K562 (cell line): ENCODE results near the gene TFF1. TPM values are rescaled to one million over a fixed set of nuclear protein-coding genes. Genes with fewer than 3 reads are reported as not detected.

Experiments
- ATAC-seq: fragments of 200-7000 bp; cut with Tn5 transposase; 3 replicates; pipeline ENCODE4 v1.9.1; 2020; ENCODE audit warnings: moderate library complexity
- BruUV-seq: library from RNA; stranded (reverse); fragments of 400-500 nt; replicated peaks from 2 replicates; lab custom pipeline; 2021; lab: Mats Ljungman, UMichigan
- CTCF ChIA-PET: fragments of 300-600 bp; formaldehyde crosslinking; extraction: SDS; loops from one replicate; lab custom pipeline; 2021; ENCODE audit warnings: low intra/inter-chr PET ratio; lab: Yijun Ruan, JAX
- POLR2A ChIA-PET: fragments of 300-600, 350-650 bp; sonication (Branson Sonifier 250); formaldehyde crosslinking; extraction: SDS; loops from one replicate; lab custom pipeline; 2021; ENCODE audit warnings: antibody characterized with exemption, inconsistent platforms; lab: Yijun Ruan, JAX
- DNase-seq, 4 experiments: peaks; one replicate each; pipeline versions ENCODE4 v3.0.0 to v3.0.0-alpha.2; 2011 to 2018; ENCODE audit warnings: low spot score in 3 of 4, mixed read lengths in 3 of 4; ENCODE audit errors: extremely low read depth in 1 of 4
- FAIRE-seq: peaks from 2 replicates; lab custom pipeline; 2011; peaks lifted over from hg19 to GRCh38; lab: Jason Lieb, UNC
- H2AFZ ChIP-seq: 2 replicates; pipeline ENCODE4 v1.6.0; 2011; ENCODE audit warnings: low read depth, low read length, control low read depth, inconsistent platforms
- H3K27ac ChIP-seq: fragments of 200-600 bp; 3 replicates; pipeline ENCODE4 v1.8.0; 2011; ENCODE audit warnings: low read depth, mild to moderate bottlenecking, control low read depth, inconsistent platforms, low read length, moderate library complexity, mixed read lengths; ENCODE audit errors: extremely low read depth
- H3K27me3 ChIP-seq, 2 experiments: fragments of 300-600 bp in 1 of 2; 2 replicates in 1 of 2; 3 replicates in 1 of 2; pipeline versions ENCODE4 v1.6.0 to v1.8.0; 2011; ENCODE audit warnings: inconsistent platforms in 2 of 2, low read length in 2 of 2, mild to moderate bottlenecking in 1 of 2, mixed read lengths in 1 of 2, moderate library complexity in 1 of 2; ENCODE audit not compliant: control insufficient read depth in 2 of 2, insufficient read depth in 2 of 2
- H3K36me3 ChIP-seq: fragments of 300-600 bp; 3 replicates; pipeline ENCODE4 v1.8.0; 2011; ENCODE audit warnings: mild to moderate bottlenecking, low read length, inconsistent platforms; ENCODE audit not compliant: control insufficient read depth, insufficient read depth
- H3K4me1 ChIP-seq, 2 experiments: fragments of 200-600 bp in 1 of 2; replicated peaks in 1 of 2; 2 replicates in 1 of 2; 3 replicates in 1 of 2; pipeline versions ENCODE4 v1.5.1 to v1.8.0; 2011; ENCODE audit warnings: inconsistent platforms in 2 of 2, low read length in 2 of 2, mild to moderate bottlenecking in 1 of 2, mixed read lengths in 1 of 2, moderate library complexity in 1 of 2; ENCODE audit not compliant: control insufficient read depth in 2 of 2, insufficient read depth in 2 of 2
- H3K4me2 ChIP-seq: 2 replicates; pipeline ENCODE4 v1.6.1; 2011; ENCODE audit warnings: low read length, control low read depth, inconsistent platforms, mixed read lengths; ENCODE audit not compliant: insufficient read depth
- H3K4me3 ChIP-seq: fragments of 200-600 bp; sonication (generic), shearing (Covaris generic); 2 replicates; pipeline ENCODE4 v1.5.1; 2016; ENCODE audit warnings: control low read depth, inconsistent platforms
- H3K79me2 ChIP-seq: fragments of 200-600 bp; 3 replicates; pipeline ENCODE4 v1.8.0; 2011; ENCODE audit warnings: low read length, inconsistent platforms; ENCODE audit not compliant: control insufficient read depth, insufficient read depth
- H3K9ac ChIP-seq, 2 experiments: 2 replicates each; pipeline versions ENCODE4 v1.6.0 to v1.6.1; 2011; ENCODE audit warnings: low read depth in 2 of 2, low read length in 2 of 2, control low read depth in 1 of 2, inconsistent platforms in 1 of 2, mild to moderate bottlenecking in 1 of 2, mixed read lengths in 1 of 2; ENCODE audit not compliant: insufficient read depth in 1 of 2
- H3K9me1 ChIP-seq: one replicate; pipeline ENCODE4 v1.6.0; 2011; ENCODE audit warnings: inconsistent platforms, mild to moderate bottlenecking, low read length, moderate library complexity; ENCODE audit not compliant: control insufficient read depth, insufficient read depth
- H3K9me3 ChIP-seq: replicated peaks from 2 replicates; pipeline ENCODE4 v1.5.1; 2011; ENCODE audit warnings: low read depth, low read length, inconsistent platforms; ENCODE audit not compliant: control insufficient read depth, insufficient read depth
- H4K20me1 ChIP-seq: replicated peaks from 2 replicates; pipeline ENCODE4 v1.6.1; 2011; ENCODE audit warnings: low read length, inconsistent platforms, mixed read lengths; ENCODE audit not compliant: control insufficient read depth, insufficient read depth
- KDM1A ChIP-seq, 2 experiments: fragments of 450-650 bp; IDR thresholded peaks; 2 replicates each; pipeline ENCODE4 v1.6.1; 2016; ENCODE audit warnings: mild to moderate bottlenecking in 2 of 2
- MAFF ChIP-seq: IDR thresholded peaks from 2 replicates; pipeline ENCODE4 v1.6.1; 2012; ENCODE audit warnings: low read length, improper control_type of control experiment
- MIER1 ChIP-seq: fragments of 450-650 bp; IDR thresholded peaks from 2 replicates; pipeline ENCODE4 v1.6.1; 2016; ENCODE audit warnings: antibody characterized with exemption, mild to moderate bottlenecking, low read depth
- MTA3 ChIP-seq: fragments of 450-650 bp; formaldehyde crosslinking; IDR thresholded peaks from 2 replicates; pipeline ENCODE4 v1.6.1; 2017; ENCODE audit warnings: mild to moderate bottlenecking, borderline replicate concordance
- NCOA2 ChIP-seq, 2 experiments: fragments of 450-650 bp; IDR thresholded peaks; 2 replicates each; pipeline ENCODE4 v1.6.1; 2018; ENCODE audit warnings: mild to moderate bottlenecking in 2 of 2, moderate library complexity in 1 of 2; ENCODE audit not compliant: partially characterized antibody in 2 of 2
- NFYB ChIP-seq: IDR thresholded peaks from 2 replicates; pipeline ENCODE4 v1.6.1; 2011; ENCODE audit warnings: mild to moderate bottlenecking, moderate library complexity; ENCODE audit not compliant: insufficient read length; ENCODE audit errors: extremely low read depth
- RBBP5 ChIP-seq: fragments of 200-600 bp; sonication (generic); IDR thresholded peaks from 2 replicates; pipeline ENCODE4 v1.6.1; 2012; ENCODE audit warnings: borderline replicate concordance, mild to moderate bottlenecking, low read length, control low read depth, inconsistent platforms; ENCODE audit not compliant: insufficient read depth, poor library complexity, severe bottlenecking
- ZNF232 ChIP-seq: sonication (generic); formaldehyde crosslinking; IDR thresholded peaks from 2 replicates; pipeline ENCODE4 v1.8.0; 2022; ENCODE audit warnings: mild to moderate bottlenecking, missing genetic modification reagents
- WGBS: fragments of 100-300 bp; shearing (Covaris generic); methylation state at CpG from one replicate; pipeline ENCODE4 v1.1.6; 2016; ENCODE audit warnings: low coverage, mixed read lengths; ENCODE audit not compliant: insufficient coverage; ENCODE audit errors: missing lambda C conversion rate; 5-methylcytosine and 5-hydroxymethylcytosine counted together
- in situ Hi-C: fragments of 300-500 bp; cut with MboI; formaldehyde crosslinking; loops from 4 replicates; pipeline ENCODE4 v1.15.0; 2018; ENCODE audit warnings: inconsistent platforms, mixed read lengths
- intact Hi-C: fragments of 100-400 bp; cut with micrococcal nuclease; formaldehyde crosslinking; loops from 2 replicates; pipeline ENCODE4 v1.14.2; 2022
- polyA plus RNA-seq, 8 experiments: library from polyadenylated mRNA; depleted of rRNA in 4 of 8; stranded (reverse) in 5 of 8; unstranded in 3 of 8; fragments of >200 nt; fragmentation: Nextera tagmentation in 2 of 8; fragmentation: Illumina TruSeq in 1 of 8; extraction: Ambion mirVana in 2 of 8; extraction: Trizol in 1 of 8; gene quantifications; 2 replicates each; pipeline versions ENCODE4 v1.2.1 to v1.2.3, GENCODE V29; 2011 to 2014; ENCODE audit warnings: inconsistent platforms in 1 of 8, missing spikeins in 1 of 8
- total RNA-seq, 7 experiments: library from RNA; depleted of rRNA in 6 of 7; stranded (reverse); fragments of >200 nt in 6 of 7; fragmentation: Illumina TruSeq in 2 of 7; extraction: Trizol in 2 of 7; gene quantifications; 2 replicates each; pipeline versions ENCODE4 v1.2.1 to v1.2.3, GENCODE V29; 2011 to 2021; ENCODE audit warnings: low replicate concordance in 1 of 7
- TF ChIP-seq, protein P1 (sequence below): sonication (generic); formaldehyde crosslinking; IDR thresholded peaks from 2 replicates; pipeline ENCODE4 v1.8.1; 2023; ENCODE audit warnings: missing genetic modification reagents, mild to moderate bottlenecking, borderline replicate concordance
- TF ChIP-seq, protein P2 (sequence below): IDR thresholded peaks from 3 replicates; pipeline ENCODE4 v1.6.1; 2011; ENCODE audit warnings: borderline replicate concordance, mild to moderate bottlenecking; ENCODE audit not compliant: insufficient read length, insufficient read depth

Gene TFF1
- total and polyA plus RNA-seq, 9 of the 15 experiments (the other 6 are each of a cell fraction or from before 2014, with no cell fraction given): 0.31 TPM; not detected in 8

DNA sequence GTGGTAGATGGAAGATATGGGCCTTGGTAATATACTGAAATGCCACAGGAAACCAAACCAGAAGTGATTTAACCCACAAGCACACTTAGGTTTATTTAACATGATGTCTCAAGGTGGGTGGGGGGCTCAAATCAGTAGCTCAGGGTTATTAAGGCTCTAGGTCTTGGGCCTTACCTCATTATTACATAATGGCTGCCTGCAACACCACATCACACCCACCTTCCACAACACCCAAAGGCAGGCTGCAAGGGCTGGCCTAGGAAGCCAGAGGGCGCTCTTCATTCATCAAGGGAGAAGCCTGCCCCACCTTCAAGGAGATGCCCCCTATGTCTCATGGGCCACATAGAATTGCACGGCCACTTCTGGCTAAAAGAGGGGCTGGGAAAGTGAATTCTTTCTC lies 6.0 kb downstream of the TFF1 start (continued):
- TF ChIP-seq MIER1 (no peak), NCOA2 (IDR thresholded peaks at IDR 0.05; ENCODE audit: partially characterized antibody in 2 of 2) (no peak), RBBP5 (no peak), KDM1A (IDR thresholded peaks at IDR 0.05) (peak; percentile 55 to 66; a peak in 3 of 4 replicates), MTA3 (no peak)

GRCh38 chr21:42358937-42359336 lies 7.4 kb downstream of the TFF1 start:
- DNase-seq (peak in 2 of 4 experiments; percentile 50 to 73), ATAC-seq (peak; percentile 74), FAIRE-seq (peak; percentile 69)
- 0 out of 2 replicates have a peak, but pooled peaks cover 2% of the 10 kb centered on the region for H3K9me3 ChIP-seq
- peaks cover 18 to 60% of the 10 kb centered on the region in 2 experiments for H3K27me3 ChIP-seq
- no peaks in the 10 kb centered on the region; a peak in 1 of 5 replicates for H3K4me1 ChIP-seq
- no peak overlapping the region for H3K9ac ChIP-seq
- no peak overlapping the region for H3K4me2 ChIP-seq
- BruUV-seq: no TSS peak
- no peaks in the 10 kb centered on the region for H3K9me1 ChIP-seq
- no peaks in the 10 kb centered on the region for H3K79me2 ChIP-seq
- no peaks in the 10 kb centered on the region for H3K36me3 ChIP-seq
- ChIA-PET CTCF (no interaction called here), POLR2A (interaction anchor here (0.5 to 1.2 kb wide), 4 partner anchors 9 to 219 kb away, joined by 3 to 4 read pairs (median 4); no protein-coding TSS in a partner anchor)
- H2AFZ ChIP-seq: no peak overlapping the region
- 5% methylated on average over 13 of the region's 13 CpGs for WGBS
- H4K20me1 ChIP-seq: no peaks in the 10 kb centered on the region
- intact Hi-C loops (no loop called here), in situ Hi-C loops (no loop called here)
- no peak overlapping the region for H3K4me3 ChIP-seq
- no peak overlapping the region for H3K27ac ChIP-seq
- TF ChIP-seq, protein P1, sequence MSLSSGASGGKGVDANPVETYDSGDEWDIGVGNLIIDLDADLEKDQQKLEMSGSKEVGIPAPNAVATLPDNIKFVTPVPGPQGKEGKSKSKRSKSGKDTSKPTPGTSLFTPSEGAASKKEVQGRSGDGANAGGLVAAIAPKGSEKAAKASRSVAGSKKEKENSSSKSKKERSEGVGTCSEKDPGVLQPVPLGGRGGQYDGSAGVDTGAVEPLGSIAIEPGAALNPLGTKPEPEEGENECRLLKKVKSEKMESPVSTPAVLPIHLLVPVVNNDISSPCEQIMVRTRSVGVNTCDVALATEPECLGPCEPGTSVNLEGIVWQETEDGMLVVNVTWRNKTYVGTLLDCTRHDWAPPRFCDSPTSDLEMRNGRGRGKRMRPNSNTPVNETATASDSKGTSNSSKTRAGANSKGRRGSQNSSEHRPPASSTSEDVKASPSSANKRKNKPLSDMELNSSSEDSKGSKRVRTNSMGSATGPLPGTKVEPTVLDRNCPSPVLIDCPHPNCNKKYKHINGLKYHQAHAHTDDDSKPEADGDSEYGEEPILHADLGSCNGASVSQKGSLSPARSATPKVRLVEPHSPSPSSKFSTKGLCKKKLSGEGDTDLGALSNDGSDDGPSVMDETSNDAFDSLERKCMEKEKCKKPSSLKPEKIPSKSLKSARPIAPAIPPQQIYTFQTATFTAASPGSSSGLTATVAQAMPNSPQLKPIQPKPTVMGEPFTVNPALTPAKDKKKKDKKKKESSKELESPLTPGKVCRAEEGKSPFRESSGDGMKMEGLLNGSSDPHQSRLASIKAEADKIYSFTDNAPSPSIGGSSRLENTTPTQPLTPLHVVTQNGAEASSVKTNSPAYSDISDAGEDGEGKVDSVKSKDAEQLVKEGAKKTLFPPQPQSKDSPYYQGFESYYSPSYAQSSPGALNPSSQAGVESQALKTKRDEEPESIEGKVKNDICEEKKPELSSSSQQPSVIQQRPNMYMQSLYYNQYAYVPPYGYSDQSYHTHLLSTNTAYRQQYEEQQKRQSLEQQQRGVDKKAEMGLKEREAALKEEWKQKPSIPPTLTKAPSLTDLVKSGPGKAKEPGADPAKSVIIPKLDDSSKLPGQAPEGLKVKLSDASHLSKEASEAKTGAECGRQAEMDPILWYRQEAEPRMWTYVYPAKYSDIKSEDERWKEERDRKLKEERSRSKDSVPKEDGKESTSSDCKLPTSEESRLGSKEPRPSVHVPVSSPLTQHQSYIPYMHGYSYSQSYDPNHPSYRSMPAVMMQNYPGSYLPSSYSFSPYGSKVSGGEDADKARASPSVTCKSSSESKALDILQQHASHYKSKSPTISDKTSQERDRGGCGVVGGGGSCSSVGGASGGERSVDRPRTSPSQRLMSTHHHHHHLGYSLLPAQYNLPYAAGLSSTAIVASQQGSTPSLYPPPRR (CRISPR knock-in tag): no peak
- no peak for TF ChIP-seq ZNF232 (CRISPR knock-in tag)
- peak; percentile 18 for TF ChIP-seq NFYB
- TF ChIP-seq MAFF: no peak
- TF ChIP-seq, protein P2, sequence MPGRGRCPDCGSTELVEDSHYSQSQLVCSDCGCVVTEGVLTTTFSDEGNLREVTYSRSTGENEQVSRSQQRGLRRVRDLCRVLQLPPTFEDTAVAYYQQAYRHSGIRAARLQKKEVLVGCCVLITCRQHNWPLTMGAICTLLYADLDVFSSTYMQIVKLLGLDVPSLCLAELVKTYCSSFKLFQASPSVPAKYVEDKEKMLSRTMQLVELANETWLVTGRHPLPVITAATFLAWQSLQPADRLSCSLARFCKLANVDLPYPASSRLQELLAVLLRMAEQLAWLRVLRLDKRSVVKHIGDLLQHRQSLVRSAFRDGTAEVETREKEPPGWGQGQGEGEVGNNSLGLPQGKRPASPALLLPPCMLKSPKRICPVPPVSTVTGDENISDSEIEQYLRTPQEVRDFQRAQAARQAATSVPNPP: no peak
